Endothelial cell of umbilical vein (primary cell): ENCODE data around the gene VIM. TPM values are rescaled to one million over a fixed set of nuclear protein-coding genes. Genes with fewer than 3 reads are reported as not detected.
"Not testable (repeated sequence)": the region's sequence is repeated elsewhere in the genome, so short reads cannot be mapped to it uniquely, and the experiment has no call there.

ENCODE experiments used
- BruUV-seq: library from RNA; stranded (reverse); fragments of 400-500 nt; replicated peaks from 2 replicates; lab custom pipeline; 2021; lab: Mats Ljungman, UMichigan
- CTCF ChIA-PET: fragments of 300-600, 350-600 bp; sonication (Branson Sonifier 250); formaldehyde crosslinking; loops from one replicate; lab custom pipeline; 2021; ENCODE audit warnings: antibody characterized with exemption, inconsistent platforms; lab: Charles Lee
- POLR2A ChIA-PET: fragments of 300-600, 350-600 bp; sonication (Branson Sonifier 250); formaldehyde crosslinking; loops from one replicate; lab custom pipeline; 2021; ENCODE audit warnings: antibody characterized with exemption, inconsistent platforms; lab: Charles Lee
- DNase-seq: peaks from one replicate; pipeline ENCODE4 v3.0.0-alpha.2; 2011; ENCODE audit warnings: low read depth, low spot score
- FAIRE-seq: peaks from 2 replicates; lab custom pipeline; 2011; peaks lifted over from hg19 to GRCh38; lab: Jason Lieb, UNC
- H2AFZ ChIP-seq: 2 replicates; pipeline ENCODE4 v1.6.0; 2012; ENCODE audit warnings: low read depth, low read length, control low read depth, inconsistent platforms
- H3K27ac ChIP-seq: 2 replicates; pipeline ENCODE4 v1.5.1; 2011; ENCODE audit warnings: low read depth, mild to moderate bottlenecking, control low read depth, low read length, moderate library complexity; ENCODE audit not compliant: insufficient read depth
- H3K27me3 ChIP-seq, 2 experiments: 2 replicates each; pipeline versions ENCODE4 v1.6.0 to v1.6.1; 2011; ENCODE audit warnings: low read length in 2 of 2, mixed read lengths in 1 of 2; ENCODE audit not compliant: control insufficient read depth in 2 of 2, insufficient read depth in 2 of 2
- H3K36me3 ChIP-seq, 2 experiments: 2 replicates in 1 of 2; 3 replicates in 1 of 2; pipeline ENCODE4 v1.5.1; 2011; ENCODE audit warnings: low read length in 2 of 2, mild to moderate bottlenecking in 1 of 2, moderate library complexity in 1 of 2; ENCODE audit not compliant: control insufficient read depth in 2 of 2, insufficient read depth in 2 of 2; ENCODE audit errors: extremely low read depth in 1 of 2
- H3K4me1 ChIP-seq: 3 replicates; pipeline ENCODE4 v1.5.1; 2011; ENCODE audit warnings: mild to moderate bottlenecking, low read length; ENCODE audit not compliant: control insufficient read depth, insufficient read depth; ENCODE audit errors: extremely low read depth
- H3K4me2 ChIP-seq: 2 replicates; pipeline ENCODE4 v1.6.1; 2011; ENCODE audit warnings: low read length, control low read depth, mixed read lengths; ENCODE audit not compliant: insufficient read depth
- H3K4me3 ChIP-seq, 3 experiments: fragments of 200-600 bp in 1 of 3; sonication (generic), shearing (Covaris generic) in 1 of 3; replicated peaks in 1 of 3; 2 replicates each; pipeline ENCODE4 v1.5.1; 2011 to 2016; ENCODE audit warnings: control low read depth in 3 of 3, low read length in 3 of 3, mild to moderate bottlenecking in 2 of 3, inconsistent platforms in 1 of 3, low read depth in 1 of 3, moderate library complexity in 1 of 3; ENCODE audit not compliant: insufficient read depth in 1 of 3
- H3K79me2 ChIP-seq: 2 replicates; pipeline ENCODE4 v1.6.0; 2012; ENCODE audit warnings: low read length, inconsistent platforms; ENCODE audit not compliant: control insufficient read depth, insufficient read depth
- H3K9ac ChIP-seq: replicated peaks from 2 replicates; pipeline ENCODE3; 2011; ENCODE audit warnings: low read length, control low read depth; ENCODE audit not compliant: insufficient read depth; ENCODE audit errors: extremely low read depth
- H3K9me1 ChIP-seq: replicated peaks from 3 replicates; pipeline ENCODE4 v1.6.0; 2011; ENCODE audit warnings: mild to moderate bottlenecking, low read length; ENCODE audit not compliant: control insufficient read depth, insufficient read depth; ENCODE audit errors: extremely low read depth
- H3K9me3 ChIP-seq: replicated peaks from 2 replicates; pipeline ENCODE4 v1.5.1; 2012; ENCODE audit warnings: low read length, inconsistent platforms; ENCODE audit not compliant: control insufficient read depth, insufficient read depth
- H4K20me1 ChIP-seq: replicated peaks from 2 replicates; pipeline ENCODE3; 2011; ENCODE audit warnings: mild to moderate bottlenecking, low read length; ENCODE audit not compliant: control insufficient read depth, insufficient read depth; ENCODE audit errors: extremely low read depth
- EZH2 ChIP-seq: IDR thresholded peaks from 2 replicates; pipeline ENCODE4 v1.6.1; 2012; ENCODE audit warnings: borderline replicate concordance, low read depth, mild to moderate bottlenecking, moderate library complexity, low read length, inconsistent platforms; ENCODE audit not compliant: severe bottlenecking
- FOS ChIP-seq: IDR thresholded peaks from 2 replicates; pipeline ENCODE4 v1.6.1; 2011; ENCODE audit warnings: mild to moderate bottlenecking, low read length, moderate library complexity, borderline replicate concordance; ENCODE audit not compliant: insufficient read depth
- GATA2 ChIP-seq: IDR thresholded peaks from 2 replicates; pipeline ENCODE4 v1.7.0; 2011; ENCODE audit warnings: low read depth, mild to moderate bottlenecking, moderate library complexity, mixed read lengths, low read length; ENCODE audit not compliant: insufficient read length, insufficient read depth
- JUN ChIP-seq: IDR thresholded peaks from 2 replicates; pipeline ENCODE4 v1.6.1; 2011; ENCODE audit warnings: borderline replicate concordance, low read depth; ENCODE audit not compliant: insufficient read length, insufficient read depth
- MYC ChIP-seq: IDR thresholded peaks from one replicate; pipeline ENCODE4 v1.6.1; 2011; ENCODE audit warnings: mild to moderate bottlenecking, low read depth, low read length
- POLR2A ChIP-seq: IDR thresholded peaks from 2 replicates; pipeline ENCODE4 v1.6.1; 2012; ENCODE audit warnings: low read depth, mild to moderate bottlenecking, control low read depth, low read length
- POLR2AphosphoS5 ChIP-seq: IDR thresholded peaks from 2 replicates; pipeline ENCODE4 v1.6.1; 2012; ENCODE audit warnings: low read depth, mild to moderate bottlenecking, control low read depth, low read length, moderate library complexity; ENCODE audit not compliant: insufficient read depth
- dilution Hi-C: fragments of 300-500 bp; cut with MboI; formaldehyde crosslinking; loops from one replicate; pipeline ENCODE4 v1.15.0; 2019; ENCODE audit warnings: low sequenced_read_pairs; ENCODE audit not compliant: extremely low pct_ligation_motif_present
- intact Hi-C: fragments of 100-400 bp; cut with micrococcal nuclease; formaldehyde crosslinking; loops from one replicate; pipeline ENCODE4 v1.10.0; 2022
- polyA plus RNA-seq, 4 experiments: library from polyadenylated mRNA; depleted of rRNA in 3 of 4; stranded (reverse) in 3 of 4; unstranded in 1 of 4; fragments of >200 nt; gene quantifications; 2 replicates each; pipeline versions ENCODE4 v1.2.1 to v1.2.3, GENCODE V29; 2011 to 2012; ENCODE audit warnings: missing spikeins in 1 of 4
- total RNA-seq: library from RNA; stranded (reverse); gene quantifications from 2 replicates; pipeline ENCODE4 v1.2.3, GENCODE V29; 2021
- TF ChIP-seq, protein P1 (sequence below), 2 donors: IDR thresholded peaks; 1 replicate in 1 of 2; 2 replicates in 1 of 2; pipeline ENCODE4 v1.5.1; 2011; ENCODE audit warnings: low read length in 2 of 2, mild to moderate bottlenecking in 2 of 2, moderate library complexity in 2 of 2, control low read depth in 1 of 2, inconsistent platforms in 1 of 2, low read depth in 1 of 2; ENCODE audit not compliant: insufficient read depth in 1 of 2; ENCODE audit errors: extremely low read depth in 1 of 2
- TF ChIP-seq, protein P2 (sequence below): IDR thresholded peaks from 2 replicates; pipeline ENCODE4 v1.6.1; 2011; ENCODE audit not compliant: insufficient read depth, insufficient read length

Gene VIM
- total and polyA plus RNA-seq, 2 donors (not counting 3 experiments of a cell fraction or from before 2014, with no cell fraction given): 5,699 to 5,781 TPM

GRCh38 chr10:17265468-17265867, 37.4 kb downstream of the VIM start:
- Histone ChIP-seq H2AFZ (no peak overlapping the region), H3K27me3 (peaks cover 1 to 11% of the 10 kb centered on the region in 2 experiments), H3K9me1 (no peaks in the 10 kb centered on the region), H3K79me2 (no peaks in the 10 kb centered on the region), H3K9ac (no peak overlapping the region), H4K20me1 (no peaks in the 10 kb centered on the region), H3K9me3 (peaks cover 12% of the 10 kb centered on the region), H3K36me3 (no peaks in the 10 kb centered on the region), H3K4me3 (no peak overlapping the region), H3K4me1 (no peaks in the 10 kb centered on the region), H3K27ac (no peak overlapping the region), H3K4me2 (no peak overlapping the region)
- intact Hi-C loops (no loop called here), dilution Hi-C loops (no loop called here)
- ChIA-PET POLR2A (no interaction called here), CTCF (interaction anchor here (0.9 kb wide), 1 partner anchor 10 kb away, joined by 3 read pairs; no protein-coding TSS in a partner anchor)
- FAIRE-seq (no peak), DNase-seq (no peak)
- TF ChIP-seq, protein P1, sequence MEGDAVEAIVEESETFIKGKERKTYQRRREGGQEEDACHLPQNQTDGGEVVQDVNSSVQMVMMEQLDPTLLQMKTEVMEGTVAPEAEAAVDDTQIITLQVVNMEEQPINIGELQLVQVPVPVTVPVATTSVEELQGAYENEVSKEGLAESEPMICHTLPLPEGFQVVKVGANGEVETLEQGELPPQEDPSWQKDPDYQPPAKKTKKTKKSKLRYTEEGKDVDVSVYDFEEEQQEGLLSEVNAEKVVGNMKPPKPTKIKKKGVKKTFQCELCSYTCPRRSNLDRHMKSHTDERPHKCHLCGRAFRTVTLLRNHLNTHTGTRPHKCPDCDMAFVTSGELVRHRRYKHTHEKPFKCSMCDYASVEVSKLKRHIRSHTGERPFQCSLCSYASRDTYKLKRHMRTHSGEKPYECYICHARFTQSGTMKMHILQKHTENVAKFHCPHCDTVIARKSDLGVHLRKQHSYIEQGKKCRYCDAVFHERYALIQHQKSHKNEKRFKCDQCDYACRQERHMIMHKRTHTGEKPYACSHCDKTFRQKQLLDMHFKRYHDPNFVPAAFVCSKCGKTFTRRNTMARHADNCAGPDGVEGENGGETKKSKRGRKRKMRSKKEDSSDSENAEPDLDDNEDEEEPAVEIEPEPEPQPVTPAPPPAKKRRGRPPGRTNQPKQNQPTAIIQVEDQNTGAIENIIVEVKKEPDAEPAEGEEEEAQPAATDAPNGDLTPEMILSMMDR (IDR thresholded peaks at IDR 0.05; ENCODE audit: extremely low read depth in 1 of 2, insufficient read depth in 1 of 2, low read depth in 1 of 2, low read length in 2 of 2): no peak
- TF ChIP-seq FOS (no peak), EZH2 (no peak), POLR2AphosphoS5 (no peak), MYC (no peak), POLR2A (no peak), JUN (no peak), GATA2 (no peak)
- TF ChIP-seq, protein P2, sequence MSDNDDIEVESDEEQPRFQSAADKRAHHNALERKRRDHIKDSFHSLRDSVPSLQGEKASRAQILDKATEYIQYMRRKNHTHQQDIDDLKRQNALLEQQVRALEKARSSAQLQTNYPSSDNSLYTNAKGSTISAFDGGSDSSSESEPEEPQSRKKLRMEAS: no peak
- BruUV-seq: no TSS peak

DNA sequence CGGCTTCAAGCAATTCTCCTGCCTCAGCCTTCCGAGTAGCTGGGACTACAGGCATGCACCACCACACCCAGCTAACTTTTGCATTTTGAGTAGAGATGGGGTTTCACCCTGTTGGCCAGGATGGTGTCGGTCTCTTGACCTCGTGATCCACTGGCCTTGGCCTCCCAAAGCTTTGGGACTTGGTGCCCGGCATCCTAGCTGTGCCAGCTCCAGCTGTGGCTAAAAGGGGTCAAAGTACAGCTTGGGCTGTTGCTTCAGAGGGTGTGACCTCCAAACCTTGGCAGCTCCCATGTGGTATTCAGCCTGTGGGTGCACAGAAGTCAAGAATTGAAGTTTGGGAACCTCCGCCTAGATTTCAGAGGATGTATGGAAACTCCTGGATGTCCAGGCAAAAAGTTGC, 38.5 kb downstream of the VIM start:
- POLR2A ChIA-PET, H3K9me1 ChIP-seq, H3K4me2 ChIP-seq, FAIRE-seq, H3K27ac ChIP-seq, H3K36me3 ChIP-seq, DNase-seq, H3K4me3 ChIP-seq, H3K9ac ChIP-seq, H2AFZ ChIP-seq, H3K4me1 ChIP-seq, BruUV-seq, CTCF ChIA-PET, dilution Hi-C loops, H3K79me2 ChIP-seq, H4K20me1 ChIP-seq, intact Hi-C loops: not testable (repeated sequence)
- Histone ChIP-seq H3K27me3 (peaks cover 1 to 11% of the 10 kb centered on the region in 2 experiments), H3K9me3 (peaks cover 12% of the 10 kb centered on the region)
